Measurements from ENCODE around the gene POLE4.

- TF ChIP-seq POLR2A (IDR thresholded peaks at IDR 0.05) (no peak), CTCF (IDR thresholded peaks at IDR 0.05) (no peak)
Measured at GRCh38 chr2:75007061-75007460, 48.6 kb downstream of the POLE4 start.
